ENCODE results near the gene TLCD2. TPM values are rescaled to one million over a fixed set of nuclear protein-coding genes. Genes with fewer than 3 reads are reported as not detected.

Gene TLCD2
- total and polyA plus RNA-seq, 2 of the 13 experiments (the other 11 are each of a cell fraction or from before 2014, with no cell fraction given): 0.90 to 1.1 TPM

DNA sequence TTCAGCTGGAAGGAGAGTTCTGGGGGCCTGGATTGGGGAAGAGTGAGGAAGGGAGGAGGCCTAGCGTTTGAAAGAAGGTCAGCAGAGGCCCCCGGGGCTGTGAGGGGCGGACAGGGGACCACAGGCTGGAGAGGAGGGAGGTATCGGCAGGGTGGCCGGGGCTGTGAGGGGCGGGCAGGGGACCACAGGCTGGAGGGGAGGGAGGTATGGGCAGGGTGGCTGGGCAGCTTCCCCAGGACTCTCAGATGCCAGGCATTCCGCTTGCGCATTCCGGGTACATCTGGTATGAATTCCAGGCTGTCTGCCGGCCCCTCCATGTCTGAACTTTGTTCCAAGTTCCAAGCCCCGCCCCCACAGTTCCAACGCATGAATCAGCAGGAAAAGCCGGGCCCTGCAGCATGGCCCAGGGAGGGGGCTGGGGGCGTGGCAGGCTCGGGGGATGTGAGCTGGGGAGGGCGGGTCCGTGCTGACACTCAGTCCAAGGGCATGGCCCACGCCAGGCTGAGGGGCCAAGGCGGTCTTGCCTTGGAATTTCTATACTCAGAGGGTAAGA lies 4.3 kb upstream of the TLCD2 start (continued):
- TF ChIP-seq, protein P1, sequence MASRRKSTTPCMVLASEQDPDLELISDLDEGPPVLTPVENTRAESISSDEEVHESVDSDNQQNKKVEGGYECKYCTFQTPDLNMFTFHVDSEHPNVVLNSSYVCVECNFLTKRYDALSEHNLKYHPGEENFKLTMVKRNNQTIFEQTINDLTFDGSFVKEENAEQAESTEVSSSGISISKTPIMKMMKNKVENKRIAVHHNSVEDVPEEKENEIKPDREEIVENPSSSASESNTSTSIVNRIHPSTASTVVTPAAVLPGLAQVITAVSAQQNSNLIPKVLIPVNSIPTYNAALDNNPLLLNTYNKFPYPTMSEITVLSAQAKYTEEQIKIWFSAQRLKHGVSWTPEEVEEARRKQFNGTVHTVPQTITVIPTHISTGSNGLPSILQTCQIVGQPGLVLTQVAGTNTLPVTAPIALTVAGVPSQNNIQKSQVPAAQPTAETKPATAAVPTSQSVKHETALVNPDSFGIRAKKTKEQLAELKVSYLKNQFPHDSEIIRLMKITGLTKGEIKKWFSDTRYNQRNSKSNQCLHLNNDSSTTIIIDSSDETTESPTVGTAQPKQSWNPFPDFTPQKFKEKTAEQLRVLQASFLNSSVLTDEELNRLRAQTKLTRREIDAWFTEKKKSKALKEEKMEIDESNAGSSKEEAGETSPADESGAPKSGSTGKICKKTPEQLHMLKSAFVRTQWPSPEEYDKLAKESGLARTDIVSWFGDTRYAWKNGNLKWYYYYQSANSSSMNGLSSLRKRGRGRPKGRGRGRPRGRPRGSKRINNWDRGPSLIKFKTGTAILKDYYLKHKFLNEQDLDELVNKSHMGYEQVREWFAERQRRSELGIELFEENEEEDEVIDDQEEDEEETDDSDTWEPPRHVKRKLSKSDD (CRISPR knock-in tag; IDR thresholded peaks at IDR 0.05; ENCODE audit: low read depth): no peak
- TF ChIP-seq, protein P2, sequence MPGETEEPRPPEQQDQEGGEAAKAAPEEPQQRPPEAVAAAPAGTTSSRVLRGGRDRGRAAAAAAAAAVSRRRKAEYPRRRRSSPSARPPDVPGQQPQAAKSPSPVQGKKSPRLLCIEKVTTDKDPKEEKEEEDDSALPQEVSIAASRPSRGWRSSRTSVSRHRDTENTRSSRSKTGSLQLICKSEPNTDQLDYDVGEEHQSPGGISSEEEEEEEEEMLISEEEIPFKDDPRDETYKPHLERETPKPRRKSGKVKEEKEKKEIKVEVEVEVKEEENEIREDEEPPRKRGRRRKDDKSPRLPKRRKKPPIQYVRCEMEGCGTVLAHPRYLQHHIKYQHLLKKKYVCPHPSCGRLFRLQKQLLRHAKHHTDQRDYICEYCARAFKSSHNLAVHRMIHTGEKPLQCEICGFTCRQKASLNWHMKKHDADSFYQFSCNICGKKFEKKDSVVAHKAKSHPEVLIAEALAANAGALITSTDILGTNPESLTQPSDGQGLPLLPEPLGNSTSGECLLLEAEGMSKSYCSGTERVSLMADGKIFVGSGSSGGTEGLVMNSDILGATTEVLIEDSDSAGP (CRISPR knock-in tag; IDR thresholded peaks at IDR 0.05; ENCODE audit: borderline replicate concordance): peak; percentile 16
- TF ChIP-seq HNF1A (IDR thresholded peaks at IDR 0.05; ENCODE audit: low read depth) (no peak), HNF1A (CRISPR knock-in tag; IDR thresholded peaks at IDR 0.05; ENCODE audit: borderline replicate concordance) (peak; percentile 50; the same call in 1 of the 2 replicates), MAZ (IDR thresholded peaks at IDR 0.05; ENCODE audit: borderline replicate concordance, low read depth, low read length) (peak; percentile 84; the same call in 1 of the 2 replicates), MAZ (CRISPR knock-in tag; IDR thresholded peaks at IDR 0.05; ENCODE audit: low read depth) (no peak), ZSCAN9 (CRISPR knock-in tag; IDR thresholded peaks at IDR 0.05; ENCODE audit: borderline replicate concordance) (no peak; the same call in 1 of the 2 replicates), GABPA (IDR thresholded peaks at IDR 0.05; ENCODE audit: low read depth, low read length) (no peak), GABPA (CRISPR knock-in tag; IDR thresholded peaks at IDR 0.05; ENCODE audit: low read depth) (peak; percentile 50; the same call in 1 of the 2 replicates), BCLAF1 (IDR thresholded peaks at IDR 0.05) (no peak)
- TF ChIP-seq, protein P3, sequence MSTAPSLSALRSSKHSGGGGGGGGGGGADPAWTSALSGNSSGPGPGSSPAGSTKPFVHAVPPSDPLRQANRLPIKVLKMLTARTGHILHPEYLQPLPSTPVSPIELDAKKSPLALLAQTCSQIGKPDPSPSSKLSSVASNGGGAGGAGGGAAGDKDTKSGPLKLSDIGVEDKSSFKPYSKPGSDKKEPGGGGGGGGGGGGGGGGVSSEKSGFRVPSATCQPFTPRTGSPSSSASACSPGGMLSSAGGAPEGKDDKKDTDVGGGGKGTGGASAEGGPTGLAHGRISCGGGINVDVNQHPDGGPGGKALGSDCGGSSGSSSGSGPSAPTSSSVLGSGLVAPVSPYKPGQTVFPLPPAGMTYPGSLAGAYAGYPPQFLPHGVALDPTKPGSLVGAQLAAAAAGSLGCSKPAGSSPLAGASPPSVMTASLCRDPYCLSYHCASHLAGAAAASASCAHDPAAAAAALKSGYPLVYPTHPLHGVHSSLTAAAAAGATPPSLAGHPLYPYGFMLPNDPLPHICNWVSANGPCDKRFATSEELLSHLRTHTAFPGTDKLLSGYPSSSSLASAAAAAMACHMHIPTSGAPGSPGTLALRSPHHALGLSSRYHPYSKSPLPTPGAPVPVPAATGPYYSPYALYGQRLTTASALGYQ (CRISPR knock-in tag; IDR thresholded peaks at IDR 0.05): 0 out of 2 replicates have a peak, but pooled peaks have one; percentile 25
- TF ChIP-seq, protein P4, sequence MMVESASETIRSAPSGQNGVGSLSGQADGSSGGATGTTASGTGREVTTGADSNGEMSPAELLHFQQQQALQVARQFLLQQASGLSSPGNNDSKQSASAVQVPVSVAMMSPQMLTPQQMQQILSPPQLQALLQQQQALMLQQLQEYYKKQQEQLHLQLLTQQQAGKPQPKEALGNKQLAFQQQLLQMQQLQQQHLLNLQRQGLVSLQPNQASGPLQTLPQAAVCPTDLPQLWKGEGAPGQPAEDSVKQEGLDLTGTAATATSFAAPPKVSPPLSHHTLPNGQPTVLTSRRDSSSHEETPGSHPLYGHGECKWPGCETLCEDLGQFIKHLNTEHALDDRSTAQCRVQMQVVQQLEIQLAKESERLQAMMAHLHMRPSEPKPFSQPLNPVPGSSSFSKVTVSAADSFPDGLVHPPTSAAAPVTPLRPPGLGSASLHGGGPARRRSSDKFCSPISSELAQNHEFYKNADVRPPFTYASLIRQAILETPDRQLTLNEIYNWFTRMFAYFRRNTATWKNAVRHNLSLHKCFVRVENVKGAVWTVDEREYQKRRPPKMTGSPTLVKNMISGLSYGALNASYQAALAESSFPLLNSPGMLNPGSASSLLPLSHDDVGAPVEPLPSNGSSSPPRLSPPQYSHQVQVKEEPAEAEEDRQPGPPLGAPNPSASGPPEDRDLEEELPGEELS (CRISPR knock-in tag; IDR thresholded peaks at IDR 0.05): 0 out of 2 replicates have a peak, but pooled peaks have one; percentile 40

Measured in HepG2 (cell line).